Trophoblast cell (in vitro differentiated cells and primary cell): ENCODE data around the gene DLG2.
A peak's percentile ranks its signal among the peaks of the same experiment; 100 is the strongest.

Experiments
- DNase-seq, 2 donors: peaks; one replicate each; pipeline ENCODE4 v3.0.0-alpha.2; 2016
- H2AFZ ChIP-seq: 2 replicates; pipeline ENCODE4 v1.6.1; 2013; ENCODE audit warnings: low read length, moderate library complexity, mild to moderate bottlenecking; ENCODE audit not compliant: insufficient read depth, poor library complexity
- H2AK5ac ChIP-seq: 2 replicates; pipeline ENCODE4 v1.6.1; 2013; ENCODE audit warnings: mild to moderate bottlenecking, low read length
- H2BK120ac ChIP-seq: 2 replicates; pipeline ENCODE4 v1.6.1; 2013; ENCODE audit warnings: low read length, mild to moderate bottlenecking, moderate library complexity; ENCODE audit not compliant: insufficient read depth, poor library complexity
- H2BK12ac ChIP-seq: 2 replicates; pipeline ENCODE4 v1.6.1; 2013; ENCODE audit warnings: mild to moderate bottlenecking, low read length, moderate library complexity
- H2BK5ac ChIP-seq: 2 replicates; pipeline ENCODE4 v1.6.1; 2013; ENCODE audit warnings: low read length, low read depth, moderate library complexity, mild to moderate bottlenecking; ENCODE audit not compliant: poor library complexity
- H3K14ac ChIP-seq: 2 replicates; pipeline ENCODE4 v1.6.1; 2013; ENCODE audit warnings: mild to moderate bottlenecking, low read length
- H3K18ac ChIP-seq: 2 replicates; pipeline ENCODE4 v1.6.1; 2013; ENCODE audit warnings: mild to moderate bottlenecking, low read length
- H3K23ac ChIP-seq: 2 replicates; pipeline ENCODE4 v1.6.1; 2013; ENCODE audit warnings: low read length
- H3K27ac ChIP-seq: 2 replicates; pipeline ENCODE4 v1.5.1; 2013; ENCODE audit warnings: low read depth, mild to moderate bottlenecking, inconsistent platforms, low read length, moderate library complexity
- H3K27me3 ChIP-seq: 2 replicates; pipeline ENCODE4 v1.6.1; 2013; ENCODE audit warnings: inconsistent platforms, mild to moderate bottlenecking, low read length, moderate library complexity; ENCODE audit not compliant: insufficient read depth
- H3K36me3 ChIP-seq, 2 experiments: 1 replicate in 1 of 2; 2 replicates in 1 of 2; pipeline ENCODE4 v1.6.1; 2013; ENCODE audit warnings: low read length in 2 of 2, mild to moderate bottlenecking in 2 of 2, moderate library complexity in 1 of 2; ENCODE audit not compliant: insufficient read depth in 2 of 2, control insufficient read depth in 1 of 2
- H3K4ac ChIP-seq: 2 replicates; pipeline ENCODE4 v1.6.1; 2013; ENCODE audit warnings: low read depth, mild to moderate bottlenecking, low read length, moderate library complexity
- H3K4me1 ChIP-seq, 2 experiments: 1 replicate in 1 of 2; 2 replicates in 1 of 2; pipeline ENCODE4 v1.6.1; 2013; ENCODE audit warnings: low read length in 2 of 2, mild to moderate bottlenecking in 2 of 2, moderate library complexity in 1 of 2; ENCODE audit not compliant: insufficient read depth in 2 of 2, control insufficient read depth in 1 of 2
- H3K4me2 ChIP-seq: 2 replicates; pipeline ENCODE4 v1.6.1; 2013; ENCODE audit warnings: inconsistent platforms, mild to moderate bottlenecking, low read length, moderate library complexity
- H3K4me3 ChIP-seq: 2 replicates; pipeline ENCODE4 v1.5.1; 2013; ENCODE audit warnings: mild to moderate bottlenecking, low read depth, low read length, inconsistent platforms
- H3K79me1 ChIP-seq: one replicate; pipeline ENCODE4 v1.6.1; 2013; ENCODE audit warnings: low read length
- H3K79me2 ChIP-seq: 2 replicates; pipeline ENCODE4 v1.6.1; 2013; ENCODE audit warnings: low read length, mild to moderate bottlenecking; ENCODE audit not compliant: control insufficient read depth, insufficient read depth, poor library complexity
- H3K9ac ChIP-seq: 2 replicates; pipeline ENCODE4 v1.6.1; 2013; ENCODE audit warnings: mild to moderate bottlenecking, low read length
- H3K9me3 ChIP-seq: 2 replicates; pipeline ENCODE4 v1.6.1; 2013; ENCODE audit warnings: low read depth, mild to moderate bottlenecking, control low read depth, inconsistent platforms, low read length; ENCODE audit not compliant: insufficient read depth
- H4K12ac ChIP-seq: 2 replicates; pipeline ENCODE4 v1.6.1; 2013; ENCODE audit warnings: low read depth, mild to moderate bottlenecking, low read length, moderate library complexity
- H4K8ac ChIP-seq: 2 replicates; pipeline ENCODE4 v1.6.1; 2013; ENCODE audit warnings: low read depth, mild to moderate bottlenecking, low read length, moderate library complexity
- H4K91ac ChIP-seq: one replicate; pipeline ENCODE4 v1.6.1; 2013; ENCODE audit warnings: low read depth, mild to moderate bottlenecking, low read length, moderate library complexity
- WGBS: extraction: QIAGEN DNeasy Blood & Tissue Kit; methylation state at CpG from one replicate; pipeline ENCODE4 v1.1.7; 2013; ENCODE audit warnings: missing lambda C conversion rate; ENCODE audit not compliant: insufficient read length, insufficient coverage; ENCODE audit errors: extremely low coverage; 5-methylcytosine and 5-hydroxymethylcytosine counted together

Gene DLG2

GRCh38 chr11:83685730-83686129, 1941.4 kb downstream of the DLG2 start:
- Histone ChIP-seq H3K9ac (no peak overlapping the region), H3K79me1 (no peaks in the 10 kb centered on the region), H3K18ac (no peak overlapping the region), H3K4me3 (no peak overlapping the region), H4K91ac (no peak overlapping the region), H2BK5ac (no peak overlapping the region), H3K79me2 (no peaks in the 10 kb centered on the region), H3K9me3 (no peaks in the 10 kb centered on the region), H2BK120ac (no peak overlapping the region), H3K4me2 (no peak overlapping the region), H3K36me3 (no peaks in the 10 kb centered on the region), H2BK12ac (no peak overlapping the region), H2AFZ (no peak overlapping the region), H3K4me1 (peaks cover 0 to 2% of the 10 kb centered on the region in 2 experiments), H4K12ac (no peak overlapping the region), H3K4ac (no peak overlapping the region), H2AK5ac (no peak overlapping the region), H3K14ac (no peak overlapping the region), H3K27me3 (no peaks in the 10 kb centered on the region), H3K23ac (no peak overlapping the region), H3K27ac (no peak overlapping the region), H4K8ac (no peak overlapping the region)
- no CpG with 5 or more reads among the region's 2 CpGs for WGBS
- DNase-seq = no peak

- no peak overlapping the region for H3K14ac ChIP-seq
- H3K79me1 ChIP-seq = no peaks in the 10 kb centered on the region
- no peaks in the 10 kb centered on the region for H3K9me3 ChIP-seq
- no peak overlapping the region for H2BK5ac ChIP-seq
- H3K23ac ChIP-seq = no peak overlapping the region
- no peak overlapping the region for H3K4me3 ChIP-seq
- H3K18ac ChIP-seq = no peak overlapping the region
- no peak overlapping the region for H4K8ac ChIP-seq
- no peak overlapping the region for H3K4ac ChIP-seq
- WGBS = no CpG with 5 or more reads among the region's 4 CpGs
- no peaks in the 10 kb centered on the region for H3K36me3 ChIP-seq
- H3K9ac ChIP-seq = no peak overlapping the region
- no peak overlapping the region for H2AFZ ChIP-seq
- no peak overlapping the region for H3K4me2 ChIP-seq
- no peaks in the 10 kb centered on the region for H3K27me3 ChIP-seq
- peak in 1 of 2 donors; percentile 16 for DNase-seq
- H2BK120ac ChIP-seq = no peak overlapping the region
- no peak overlapping the region for H2BK12ac ChIP-seq
- no peaks in the 10 kb centered on the region for H3K79me2 ChIP-seq
- no peak overlapping the region for H2AK5ac ChIP-seq
- no peak overlapping the region for H4K12ac ChIP-seq
- peaks cover 0 to 2% of the 10 kb centered on the region in 2 experiments for H3K4me1 ChIP-seq
- H3K27ac ChIP-seq = no peak overlapping the region
- H4K91ac ChIP-seq = no peak overlapping the region
Measured at GRCh38 chr11:83684071-83684470, 1943.1 kb downstream of the DLG2 start.

GRCh38 chr11:83682611-83682973, 1944.6 kb downstream of the DLG2 start:
- no peak for DNase-seq
- Histone ChIP-seq H3K4me3 (no peak overlapping the region), H3K4ac (no peak overlapping the region), H2AFZ (no peak overlapping the region), H3K4me1 (peaks cover 0 to 2% of the 10 kb centered on the region in 2 experiments), H4K12ac (no peak overlapping the region), H3K18ac (no peak overlapping the region), H3K14ac (no peak overlapping the region), H3K9ac (no peak overlapping the region), H3K4me2 (no peak overlapping the region), H3K36me3 (no peaks in the 10 kb centered on the region), H3K23ac (no peak overlapping the region), H4K91ac (no peak overlapping the region), H3K79me1 (no peaks in the 10 kb centered on the region), H3K27ac (no peak overlapping the region), H4K8ac (no peak overlapping the region), H3K79me2 (no peaks in the 10 kb centered on the region), H3K9me3 (no peaks in the 10 kb centered on the region), H2BK5ac (no peak overlapping the region), H2BK12ac (no peak overlapping the region), H2BK120ac (no peak overlapping the region), H2AK5ac (no peak overlapping the region), H3K27me3 (no peaks in the 10 kb centered on the region)
- no CpG with 5 or more reads among the region's 1 CpG for WGBS

GRCh38 chr11:83681906-83682610, 1945.1 kb downstream of the DLG2 start:
- no peaks in the 10 kb centered on the region for H3K36me3 ChIP-seq
- no CpG with 5 or more reads among the region's 10 CpGs for WGBS

More at GRCh38 chr11:83681906-83682610, 1945.1 kb downstream of the DLG2 start:
- Histone ChIP-seq H4K12ac (no peak overlapping the region), H4K8ac (no peak overlapping the region), H3K18ac (no peak overlapping the region), H2BK5ac (no peak overlapping the region), H2AK5ac (no peak overlapping the region), H2BK12ac (no peak overlapping the region), H3K9me3 (no peaks in the 10 kb centered on the region), H2AFZ (no peak overlapping the region), H3K4me3 (no peak overlapping the region), H4K91ac (no peak overlapping the region), H3K4me2 (no peak overlapping the region), H3K23ac (no peak overlapping the region), H3K27ac (no peak overlapping the region), H2BK120ac (no peak overlapping the region), H3K4me1 (peaks cover 0 to 2% of the 10 kb centered on the region in 2 experiments), H3K4ac (no peak overlapping the region), H3K14ac (no peak overlapping the region), H3K27me3 (no peaks in the 10 kb centered on the region), H3K79me1 (no peaks in the 10 kb centered on the region), H3K79me2 (no peaks in the 10 kb centered on the region), H3K9ac (no peak overlapping the region)
- no peak for DNase-seq
